Natural killer cell (primary cell): ENCODE measurements around the gene PKD1. TPM values are rescaled to one million over a fixed set of nuclear protein-coding genes. Genes with fewer than 3 reads are reported as not detected.
"Not testable (repeated sequence)": the region's sequence is repeated elsewhere in the genome, so short reads cannot be mapped to it uniquely, and the experiment has no call there.

Experiments used
- ATAC-seq, 3 donors: fragments of 150-1000 bp in 2 of 3; fragments of 200-7000 bp in 1 of 3; cut with Tn5 transposase; 1 replicate in 1 of 3; 2 replicates in 2 of 3; pipeline ENCODE4 v1.10.0; 2021; ENCODE audit warnings: mild to moderate bottlenecking in 2 of 3, moderate library complexity in 2 of 3
- DNase-seq, 2 donors: peaks; one replicate each; pipeline versions ENCODE4 v3.0.0 to v3.0.0-alpha.2; 2013 to 2021; ENCODE audit warnings: mixed read lengths in 1 of 2
- H3K27ac ChIP-seq: one replicate; pipeline ENCODE4 v1.5.1; 2013; ENCODE audit warnings: mild to moderate bottlenecking, low read length
- H3K27me3 ChIP-seq: one replicate; pipeline ENCODE4 v1.6.1; 2013; ENCODE audit warnings: low read length; ENCODE audit not compliant: control insufficient read depth, insufficient read depth
- H3K36me3 ChIP-seq: one replicate; pipeline ENCODE4 v1.6.1; 2013; ENCODE audit warnings: low read length; ENCODE audit not compliant: control insufficient read depth, insufficient read depth
- H3K4me1 ChIP-seq: one replicate; pipeline ENCODE4 v1.6.1; 2013; ENCODE audit warnings: low read length; ENCODE audit not compliant: control insufficient read depth, insufficient read depth
- H3K4me3 ChIP-seq: one replicate; pipeline ENCODE4 v1.5.1; 2013; ENCODE audit warnings: low read length
- H3K9me3 ChIP-seq: one replicate; pipeline ENCODE4 v1.6.1; 2013; ENCODE audit warnings: low read length; ENCODE audit not compliant: control insufficient read depth, insufficient read depth
- H3K27ac Mint-ChIP-seq, 2 donors: one replicate each; pipeline ENCODE4 v1.8.0; 2022; ENCODE audit warnings: mild to moderate bottlenecking in 2 of 2, mixed read lengths in 2 of 2, moderate library complexity in 1 of 2
- H3K27me3 Mint-ChIP-seq, 2 donors: one replicate each; pipeline ENCODE4 v1.8.0; 2022; ENCODE audit warnings: low read depth in 2 of 2, mixed read lengths in 2 of 2
- H3K36me3 Mint-ChIP-seq: one replicate; pipeline ENCODE4 v1.8.0; 2022; ENCODE audit warnings: mixed read lengths
- H3K4me1 Mint-ChIP-seq, 2 donors: one replicate each; pipeline ENCODE4 v1.8.0; 2022; ENCODE audit warnings: mixed read lengths in 2 of 2
- H3K4me3 Mint-ChIP-seq: one replicate; pipeline ENCODE4 v1.8.0; 2022; ENCODE audit warnings: mild to moderate bottlenecking, moderate library complexity, mixed read lengths
- H3K9me3 Mint-ChIP-seq, 2 donors: one replicate each; pipeline ENCODE4 v1.8.0; 2022; ENCODE audit warnings: mixed read lengths in 2 of 2
- CTCF ChIP-seq: fragments of 200-600 bp; IDR thresholded peaks from one replicate; pipeline ENCODE4 v1.8.0; 2022; ENCODE audit warnings: antibody characterized with exemption
- WGBS: methylation state at CpG from one replicate; pipeline ENCODE4 v1.1.7; 2013; ENCODE audit warnings: missing lambda C conversion rate; ENCODE audit not compliant: insufficient coverage; 5-methylcytosine and 5-hydroxymethylcytosine counted together
- intact Hi-C: fragments of 100-400 bp; cut with micrococcal nuclease; formaldehyde crosslinking; loops from one replicate; pipeline ENCODE4 v1.14.2; 2022
- total RNA-seq, 4 donors: library from RNA; stranded (reverse); fragments of 120-200 nt in 1 of 4; gene quantifications; one replicate each; pipeline versions ENCODE4 v1.2.3 to v1.2.4, GENCODE V29; 2013 to 2022

PKD1 gene
- total RNA-seq, 3 donors from 2014 or later (not counting 1 experiment from before 2014, with no cell fraction given): 87.0 to 105 (median 99.1) TPM

GRCh38 chr16:2124377-2124693 is 11.4 kb downstream of the PKD1 start:
- DNase-seq, H3K27ac Mint-ChIP-seq, H3K27me3 Mint-ChIP-seq, intact Hi-C loops, H3K27ac ChIP-seq, H3K36me3 ChIP-seq, H3K4me3 Mint-ChIP-seq, H3K27me3 ChIP-seq, H3K36me3 Mint-ChIP-seq, H3K4me3 ChIP-seq, H3K9me3 ChIP-seq, ATAC-seq, H3K9me3 Mint-ChIP-seq: not testable (repeated sequence)
- peaks cover 17 to 28% of the 10 kb centered on the region in 2 donors for H3K4me1 Mint-ChIP-seq
- H3K4me1 ChIP-seq: peaks cover 22% of the 10 kb centered on the region
- 59% methylated on average over 11 of the region's 11 CpGs for WGBS

DNA sequence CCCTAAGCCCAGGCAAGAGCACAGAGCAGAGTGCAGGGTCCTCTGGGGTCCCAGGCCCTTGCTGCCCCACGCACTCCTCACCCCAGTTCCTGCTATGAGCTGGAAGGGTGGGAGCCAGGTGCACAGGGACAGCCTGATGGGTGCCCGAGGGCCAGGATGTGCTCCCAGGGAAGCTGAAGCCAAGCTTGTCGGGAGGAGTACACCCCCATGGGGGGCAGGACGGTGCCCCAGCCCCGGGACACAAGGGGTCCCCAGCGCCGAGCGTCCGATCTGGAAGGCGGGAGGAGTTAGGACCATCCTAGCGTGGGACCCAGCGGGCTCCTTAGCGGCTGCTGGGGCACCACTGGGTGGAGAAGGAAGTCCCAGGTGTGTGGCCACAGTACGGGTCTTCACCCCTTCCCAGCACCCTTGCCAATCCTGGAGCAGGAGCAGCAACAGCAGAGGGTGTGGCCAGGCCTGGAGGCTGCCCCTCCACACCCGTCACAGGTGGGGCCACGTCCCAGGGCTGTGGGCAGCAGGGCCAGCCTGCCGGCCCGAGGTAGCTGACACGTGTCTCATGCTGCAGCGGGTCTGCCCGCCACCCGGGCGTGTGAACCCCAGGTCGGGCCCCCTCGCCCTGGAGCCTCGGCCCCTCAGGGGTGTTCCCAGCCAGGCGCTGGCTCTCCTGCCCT is 11.9 kb downstream of the PKD1 start:
- H3K4me1 Mint-ChIP-seq: peaks cover 17 to 28% of the 10 kb centered on the region in 2 donors
- H3K4me3 Mint-ChIP-seq, intact Hi-C loops, H3K36me3 ChIP-seq, H3K27me3 Mint-ChIP-seq, H3K27me3 ChIP-seq, H3K27ac ChIP-seq, DNase-seq, H3K9me3 ChIP-seq, H3K27ac Mint-ChIP-seq, ATAC-seq, H3K36me3 Mint-ChIP-seq, H3K9me3 Mint-ChIP-seq, H3K4me3 ChIP-seq: not testable (repeated sequence)
- peaks cover 17% of the 10 kb centered on the region for H3K4me1 ChIP-seq
- WGBS: 66% methylated on average over 18 of the region's 27 CpGs

DNA sequence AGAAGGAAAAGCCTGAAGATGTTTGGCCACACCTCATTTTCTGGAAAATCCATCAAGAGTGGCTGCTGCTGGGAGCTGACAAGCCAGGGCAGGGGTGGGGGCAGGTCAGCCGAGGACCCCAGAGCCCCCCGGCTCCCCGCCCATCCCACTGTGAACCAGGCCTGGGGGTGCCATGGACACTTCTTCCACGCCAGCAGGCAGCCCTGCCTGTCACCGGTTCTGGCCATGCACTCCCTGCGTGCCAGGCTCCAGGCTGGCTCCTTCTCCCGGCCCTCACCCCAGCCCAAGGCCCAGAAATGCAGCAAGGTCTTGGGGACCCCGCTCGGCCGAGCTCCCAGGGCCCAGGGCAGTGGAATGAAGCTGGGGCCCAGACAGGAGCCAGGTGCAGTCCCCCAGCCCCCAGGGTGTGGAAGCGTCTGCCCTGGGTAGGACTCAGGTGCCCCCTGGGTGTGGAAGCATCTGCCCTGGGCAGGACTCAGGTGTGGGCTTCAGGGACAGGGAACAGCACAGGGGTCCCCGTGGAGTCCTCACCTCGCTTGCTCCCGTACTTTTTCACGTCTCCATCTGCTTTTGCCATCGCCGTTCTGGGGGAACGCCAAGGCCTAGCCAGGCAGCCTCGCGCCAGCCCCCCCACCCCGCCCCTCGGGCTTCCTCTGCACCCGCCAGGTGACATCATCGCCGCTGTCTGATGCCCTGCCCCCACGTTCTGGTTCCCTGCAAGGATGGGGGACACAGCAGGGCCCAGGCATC is 12.6 kb downstream of the PKD1 start:
- H3K27me3 Mint-ChIP-seq, H3K9me3 Mint-ChIP-seq, H3K4me3 ChIP-seq, ATAC-seq, H3K4me3 Mint-ChIP-seq, H3K27me3 ChIP-seq, H3K36me3 Mint-ChIP-seq, DNase-seq, H3K36me3 ChIP-seq, H3K27ac Mint-ChIP-seq, H3K9me3 ChIP-seq, H3K27ac ChIP-seq, intact Hi-C loops: not testable (repeated sequence)
- WGBS: 88% methylated on average over 11 of the region's 26 CpGs
- peaks cover 11 to 23% of the 10 kb centered on the region in 2 donors for H3K4me1 Mint-ChIP-seq
- peaks cover 10% of the 10 kb centered on the region for H3K4me1 ChIP-seq

DNA sequence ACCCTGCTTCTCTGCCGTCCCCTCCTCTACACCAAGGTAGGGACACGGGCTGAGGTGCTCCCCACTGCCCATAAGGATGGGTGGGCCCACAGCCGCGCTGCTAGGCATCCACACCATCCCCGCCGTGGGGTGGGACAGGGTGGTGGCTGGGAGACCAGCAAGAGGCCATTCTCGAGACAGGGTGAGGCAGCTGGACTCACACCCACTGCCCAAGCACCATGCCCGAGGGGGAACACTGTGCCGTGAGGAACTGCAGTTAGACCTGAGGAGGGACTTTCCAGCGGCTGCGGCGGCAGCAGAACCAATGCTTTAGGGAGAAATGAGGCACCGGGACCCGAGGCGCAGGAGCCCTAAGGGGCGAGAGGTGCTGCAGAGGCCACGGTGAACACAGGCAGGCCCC is 13.3 kb downstream of the PKD1 start:
- 90% methylated on average over 15 of the region's 17 CpGs for WGBS
- ATAC-seq: no peak
- H3K9me3 Mint-ChIP-seq: no peaks in the 10 kb centered on the region
- H3K4me3 ChIP-seq: no peak overlapping the region
- H3K27me3 Mint-ChIP-seq: no peaks in the 10 kb centered on the region
- H3K9me3 ChIP-seq: no peaks in the 10 kb centered on the region
- H3K4me3 Mint-ChIP-seq: no peak overlapping the region
- no peaks in the 10 kb centered on the region for H3K36me3 Mint-ChIP-seq
- H3K27ac ChIP-seq: no peak overlapping the region
- H3K27me3 ChIP-seq: no peaks in the 10 kb centered on the region
- no peak for TF ChIP-seq CTCF
- peaks cover 11 to 23% of the 10 kb centered on the region in 2 donors for H3K4me1 Mint-ChIP-seq
- no peaks in the 10 kb centered on the region for H3K36me3 ChIP-seq
- no peak for DNase-seq
- no peak overlapping the region for H3K27ac Mint-ChIP-seq
- H3K4me1 ChIP-seq: peaks cover 10% of the 10 kb centered on the region
- intact Hi-C loops: no loop called here

GRCh38 chr16:2121853-2122252 is 13.8 kb downstream of the PKD1 start:
- Histone ChIP-seq H3K27ac (no peak overlapping the region), H3K4me3 (no peak overlapping the region), H3K9me3 (no peaks in the 10 kb centered on the region), H3K4me1 (peaks cover 10% of the 10 kb centered on the region), H3K36me3 (no peaks in the 10 kb centered on the region), H3K27me3 (no peaks in the 10 kb centered on the region)
- Mint-ChIP-seq H3K36me3 (no peaks in the 10 kb centered on the region), H3K27ac (peak overlapping the region in 1 of 2 donors; percentile 14), H3K4me1 (peaks cover 11 to 18% of the 10 kb centered on the region in 2 donors), H3K27me3 (no peaks in the 10 kb centered on the region), H3K9me3 (no peaks in the 10 kb centered on the region), H3K4me3 (no peak overlapping the region)
- 95% methylated on average over 17 of the region's 19 CpGs for WGBS
- TF ChIP-seq CTCF: no peak
- DNase-seq: no peak
- intact Hi-C loops: no loop called here
- ATAC-seq: peak in 1 of 3 donors; percentile 15

DNA sequence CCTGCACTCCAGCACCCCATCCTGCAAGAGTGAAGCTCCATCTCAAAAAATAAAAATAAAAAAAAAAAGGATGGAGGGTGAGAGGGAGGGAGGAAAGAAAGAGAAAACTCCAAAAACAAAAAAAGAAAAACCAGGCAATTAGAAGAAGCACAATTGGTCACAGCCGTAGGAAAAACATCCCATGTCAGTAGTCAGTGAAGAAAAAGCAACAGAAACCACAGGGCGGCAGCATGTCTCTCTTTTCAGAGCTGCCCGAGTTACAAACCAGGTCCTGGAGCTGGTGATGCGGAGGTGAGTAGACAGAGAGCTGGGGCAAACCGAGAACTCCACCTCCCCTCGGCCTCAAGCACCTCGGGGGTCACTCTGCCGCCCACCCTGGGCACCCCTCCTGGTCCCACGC is 14.4 kb downstream of the PKD1 start:
- H3K4me3 ChIP-seq, intact Hi-C loops, H3K27me3 ChIP-seq, H3K36me3 ChIP-seq, H3K36me3 Mint-ChIP-seq, H3K27ac ChIP-seq, H3K9me3 ChIP-seq, H3K9me3 Mint-ChIP-seq, H3K27me3 Mint-ChIP-seq, H3K4me3 Mint-ChIP-seq: not testable (repeated sequence)
- peak overlapping the region in 1 of 2 donors; percentile 14 for H3K27ac Mint-ChIP-seq
- DNase-seq (peak in 1 of 2 donors; percentile 59), ATAC-seq (peak in 1 of 3 donors; percentile 43)
- WGBS: 55% methylated on average over 6 of the region's 9 CpGs
- H3K4me1 ChIP-seq: peaks cover 10% of the 10 kb centered on the region
- H3K4me1 Mint-ChIP-seq: peaks cover 11 to 16% of the 10 kb centered on the region in 2 donors
